DMS114 treated with DMSO at 0.1 percent for 48 hours (cell line): ENCODE results near the gene AHRR.
"Not testable (repeated sequence)": the region's sequence is repeated elsewhere in the genome, so short reads cannot be mapped to it uniquely, and the experiment has no call there.

Experiments
- DNase-seq: peaks from one replicate; lab custom pipeline; 2025; ENCODE audit not compliant: unreplicated experiment; lab: John Stamatoyannopoulos, UW

The AHRR gene

GRCh38 chr5:392431-392988 lies 71.0 kb downstream of the AHRR start:
- DNase-seq: no peak

GRCh38 chr5:393846-394275 lies 72.3 kb downstream of the AHRR start:
- no peak for DNase-seq

- no peak for DNase-seq
Observed at GRCh38 chr5:394671-395155, 73.2 kb downstream of the AHRR start.

- DNase-seq: no peak
Observed at GRCh38 chr5:395156-395920, 73.8 kb downstream of the AHRR start.

DNA sequence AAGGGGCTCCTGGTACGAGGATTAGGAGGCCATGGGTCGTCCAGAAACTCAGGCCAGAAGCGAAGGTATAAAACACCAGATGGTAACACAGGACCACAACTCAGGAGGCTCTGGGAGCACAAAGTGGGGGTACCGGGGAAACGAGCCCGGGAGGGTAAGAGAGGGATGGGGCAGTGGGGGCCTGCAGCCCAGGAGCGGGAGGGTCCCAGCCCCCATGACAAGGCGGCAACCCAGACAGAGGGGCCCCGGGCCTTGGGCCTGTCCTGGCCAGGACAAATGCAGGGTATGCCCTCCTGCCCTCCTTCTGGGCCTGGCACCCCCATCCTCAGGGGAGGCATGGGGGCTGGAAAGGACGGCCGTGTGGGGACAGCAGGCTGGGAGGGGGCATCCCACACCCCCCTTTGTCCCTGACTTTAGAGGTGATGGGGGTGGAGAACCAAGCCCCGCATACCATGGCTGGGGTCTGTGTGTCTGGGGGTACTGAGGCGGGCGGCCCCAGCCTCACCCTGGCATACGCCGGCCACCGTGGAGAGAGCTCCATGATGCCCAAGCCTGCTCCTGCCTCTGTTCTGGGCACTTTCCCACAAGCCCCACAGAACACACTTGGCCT lies 74.5 kb downstream of the AHRR start:
- DNase-seq: no peak

GRCh38 chr5:396531-396961 lies 75.0 kb downstream of the AHRR start:
- no peak for DNase-seq

DNA sequence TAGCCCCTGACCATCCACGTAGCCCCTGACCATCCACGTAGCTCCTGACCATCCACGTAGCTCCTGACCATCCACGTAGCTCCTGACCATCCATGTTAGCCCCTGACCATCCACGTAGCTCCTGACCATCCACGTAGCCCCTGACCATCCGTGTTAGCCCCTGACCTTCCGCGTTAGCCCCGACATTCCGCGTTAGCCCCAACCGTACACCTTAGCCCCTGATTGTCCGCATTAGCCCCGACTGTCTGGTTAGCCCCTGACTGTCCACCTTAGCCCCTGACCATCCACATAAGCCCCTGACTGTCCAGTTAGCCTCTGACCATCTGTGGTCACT lies 76.6 kb downstream of the AHRR start:
- not testable (repeated sequence) for DNase-seq

GRCh38 chr5:398475-399295 lies 77.2 kb downstream of the AHRR start:
- DNase-seq: no peak

DNA sequence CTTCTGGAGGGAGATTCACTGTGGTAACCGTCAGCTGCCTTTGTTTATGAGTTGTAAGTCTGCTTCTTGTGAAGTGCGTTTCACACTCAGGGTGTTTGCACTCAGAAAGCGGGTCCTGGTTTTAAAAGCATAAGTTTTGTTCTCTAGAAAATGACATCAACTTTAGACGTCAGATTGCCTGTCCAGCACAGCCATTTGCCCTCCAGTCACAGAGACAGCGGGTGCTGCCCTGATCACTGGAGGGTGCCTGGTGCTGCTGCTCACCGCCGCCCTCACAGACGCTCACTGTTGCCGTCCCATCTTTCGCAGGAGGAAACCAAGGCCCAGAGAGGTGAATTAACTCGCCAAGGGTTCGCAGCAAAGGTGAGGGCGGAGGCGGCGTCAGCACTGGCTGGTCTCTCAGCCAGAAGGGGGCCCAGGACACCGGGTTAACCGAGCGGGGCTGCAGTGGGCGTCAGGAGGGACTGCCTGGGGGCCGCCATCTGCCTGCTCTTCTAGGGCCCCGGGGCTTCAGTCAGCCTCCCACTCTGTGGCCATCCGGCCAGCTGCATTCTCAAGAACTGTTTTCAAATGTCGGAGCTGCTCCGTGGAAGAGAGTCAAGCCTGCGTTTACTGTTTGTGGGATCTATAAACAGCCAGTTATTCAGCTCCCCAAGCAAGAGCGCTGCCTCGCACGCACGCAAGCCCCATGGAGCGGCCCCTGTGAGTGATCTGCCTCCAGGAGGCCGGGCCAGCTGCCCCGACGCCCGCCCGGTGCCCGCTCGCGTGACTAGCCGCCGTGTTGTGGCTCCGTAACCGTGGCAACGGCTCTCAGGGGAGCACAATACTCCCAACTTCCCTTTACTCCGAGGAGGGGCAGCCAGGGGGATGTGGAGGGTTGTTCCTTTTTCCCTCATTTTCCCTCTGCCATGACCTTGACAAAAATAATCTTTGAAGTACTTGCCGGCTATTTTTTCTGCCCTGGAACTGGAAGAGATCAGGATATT lies 78.1 kb downstream of the AHRR start:
- DNase-seq: no peak

DNA sequence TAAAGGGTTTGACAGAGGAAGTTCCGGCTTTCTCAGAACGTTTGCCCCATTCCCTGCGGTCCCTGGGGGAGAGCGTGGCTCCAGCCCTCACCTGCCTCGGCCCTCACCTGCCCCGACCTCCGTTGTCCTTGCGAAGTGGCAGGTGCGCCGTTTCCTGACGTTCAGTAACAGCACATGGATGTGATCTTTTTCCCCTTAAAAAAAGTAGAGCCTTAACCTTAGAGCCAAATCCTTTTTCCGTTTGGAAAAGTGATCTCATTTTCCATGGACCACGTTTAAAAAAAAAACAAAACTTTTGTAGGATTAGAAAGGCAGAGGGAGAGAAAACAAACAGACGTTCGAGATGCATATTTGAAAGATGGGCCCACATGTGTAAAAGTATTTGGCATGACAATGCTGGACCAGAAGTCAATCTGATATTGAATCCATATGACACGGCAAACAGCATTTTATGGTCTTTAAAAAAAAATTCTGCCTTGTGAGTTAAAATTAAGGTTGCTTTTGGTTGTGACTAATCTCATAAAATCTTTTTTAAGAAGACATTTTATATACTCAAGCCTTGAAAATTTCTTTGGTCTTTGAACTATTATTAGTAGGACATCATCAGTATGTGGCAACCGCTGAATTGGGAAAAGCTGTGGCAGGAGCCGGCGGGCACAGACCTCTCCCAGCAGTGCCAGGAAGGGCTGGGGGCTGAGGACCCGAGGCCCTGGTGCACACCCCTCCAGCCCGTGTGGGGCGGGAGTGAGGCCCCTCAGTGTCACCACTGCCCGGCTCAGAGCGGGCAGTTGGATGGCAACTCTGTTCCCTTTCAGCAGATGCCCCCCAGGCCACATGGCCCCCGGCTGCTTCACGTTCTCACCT lies 79.0 kb downstream of the AHRR start:
- no peak for DNase-seq

- DNase-seq: no peak
Observed at GRCh38 chr5:401146-402034, 79.9 kb downstream of the AHRR start.

DNA sequence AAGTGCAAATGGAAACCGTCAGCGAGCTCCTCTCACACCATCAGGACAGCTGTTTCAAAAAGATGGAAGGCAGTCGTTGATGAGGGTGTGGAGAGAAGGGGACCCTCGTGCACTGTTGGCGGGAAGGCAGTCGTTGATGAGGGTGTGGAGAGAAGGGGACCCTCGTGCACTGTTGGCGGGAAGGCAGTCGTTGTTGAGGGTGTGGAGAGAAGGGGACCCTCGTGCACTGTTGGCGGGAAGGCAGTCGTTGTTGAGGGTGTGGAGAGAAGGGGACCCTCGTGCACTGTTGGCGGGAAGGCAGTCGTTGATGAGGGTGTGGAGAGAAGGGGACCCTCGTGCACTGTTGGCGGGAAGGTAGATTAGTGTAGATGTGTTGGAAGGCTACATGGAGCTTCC lies 80.7 kb downstream of the AHRR start:
- DNase-seq: not testable (repeated sequence)

- DNase-seq: no peak
Observed at GRCh38 chr5:402615-403359, 81.3 kb downstream of the AHRR start.

- DNase-seq: no peak
Observed at GRCh38 chr5:403995-404394, 82.5 kb downstream of the AHRR start.

DNA sequence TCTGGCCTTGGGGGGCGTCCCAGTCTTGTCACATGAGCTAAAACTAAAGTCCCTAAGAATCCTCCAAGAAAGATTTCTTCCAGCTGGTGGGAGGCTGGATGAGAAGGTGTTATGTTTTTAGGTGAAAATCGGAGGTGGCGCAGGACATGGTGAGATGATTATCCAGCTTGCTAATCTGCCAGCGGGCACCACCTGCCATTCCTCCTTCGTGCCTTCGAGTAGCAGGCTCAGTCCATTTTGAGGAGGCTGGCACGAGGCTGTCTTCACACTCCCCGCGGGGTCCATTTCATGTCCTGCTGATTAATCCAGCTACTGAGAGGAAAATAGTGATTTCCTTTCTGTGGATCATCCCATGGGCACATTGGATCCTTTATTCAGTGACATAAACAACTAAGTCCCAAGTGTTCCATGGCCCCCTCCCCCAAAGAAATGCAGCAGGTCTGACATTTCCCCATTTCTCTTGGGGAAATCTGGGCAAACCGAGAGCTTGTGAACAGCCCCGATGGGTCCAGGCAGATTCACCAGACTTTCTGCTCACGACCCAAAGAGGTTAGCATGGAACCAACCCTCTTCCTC lies 83.2 kb downstream of the AHRR start:
- DNase-seq: no peak

- no peak for DNase-seq
Observed at GRCh38 chr5:405421-405820, 83.9 kb downstream of the AHRR start.

GRCh38 chr5:406041-406440 lies 84.5 kb downstream of the AHRR start:
- no peak for DNase-seq
